ENCODE data around the gene TPM4. TPM values are rescaled to one million over a fixed set of nuclear protein-coding genes. Genes with fewer than 3 reads are reported as not detected.

TPM4 gene
- total RNA-seq, 4 donors from 2014 or later, result 293 to 486 (median 418) TPM

DNA sequence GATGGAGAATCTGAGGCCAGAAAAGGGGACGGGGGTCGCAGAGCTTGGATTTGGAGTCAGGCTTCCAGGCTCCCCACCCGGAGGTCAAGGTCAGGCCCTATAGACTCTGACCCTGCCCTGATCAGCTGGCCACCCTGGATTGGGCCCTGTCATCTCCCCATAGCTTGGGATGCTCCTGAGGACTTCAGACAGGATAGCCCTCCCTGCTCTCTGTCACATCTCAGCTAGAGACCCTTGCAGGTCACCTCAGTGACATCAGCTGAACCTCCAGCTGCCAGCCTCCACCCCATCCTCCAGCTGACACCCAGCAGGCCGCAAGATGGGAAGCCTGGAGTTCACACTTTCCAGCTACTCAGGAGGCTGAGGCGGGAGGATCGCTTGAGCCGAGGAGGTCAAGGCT, 2.8 kb upstream of the TPM4 start:
- DNase-seq (ENCODE audit: low spot score), result no peak

DNA sequence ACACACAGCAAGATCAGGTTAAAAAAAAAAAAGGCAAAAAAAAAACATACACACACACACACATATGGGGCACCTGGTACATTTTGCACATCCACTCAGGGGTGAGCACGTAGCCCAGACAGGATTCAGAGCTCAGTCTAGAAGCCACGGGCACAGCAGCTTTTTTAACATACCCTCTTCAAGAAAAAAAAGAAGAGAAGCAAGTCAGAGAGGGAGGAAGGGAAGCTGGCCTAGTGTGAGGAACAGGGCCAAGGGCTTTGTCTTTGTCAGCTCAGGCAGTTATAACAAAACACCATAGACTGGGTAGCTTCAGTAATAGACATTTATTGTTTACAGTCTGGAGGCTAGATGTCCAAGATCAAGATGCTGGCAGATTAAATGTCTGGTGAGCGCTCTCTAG, 2.3 kb upstream of the TPM4 start:
- TF ChIP-seq, protein P1, sequence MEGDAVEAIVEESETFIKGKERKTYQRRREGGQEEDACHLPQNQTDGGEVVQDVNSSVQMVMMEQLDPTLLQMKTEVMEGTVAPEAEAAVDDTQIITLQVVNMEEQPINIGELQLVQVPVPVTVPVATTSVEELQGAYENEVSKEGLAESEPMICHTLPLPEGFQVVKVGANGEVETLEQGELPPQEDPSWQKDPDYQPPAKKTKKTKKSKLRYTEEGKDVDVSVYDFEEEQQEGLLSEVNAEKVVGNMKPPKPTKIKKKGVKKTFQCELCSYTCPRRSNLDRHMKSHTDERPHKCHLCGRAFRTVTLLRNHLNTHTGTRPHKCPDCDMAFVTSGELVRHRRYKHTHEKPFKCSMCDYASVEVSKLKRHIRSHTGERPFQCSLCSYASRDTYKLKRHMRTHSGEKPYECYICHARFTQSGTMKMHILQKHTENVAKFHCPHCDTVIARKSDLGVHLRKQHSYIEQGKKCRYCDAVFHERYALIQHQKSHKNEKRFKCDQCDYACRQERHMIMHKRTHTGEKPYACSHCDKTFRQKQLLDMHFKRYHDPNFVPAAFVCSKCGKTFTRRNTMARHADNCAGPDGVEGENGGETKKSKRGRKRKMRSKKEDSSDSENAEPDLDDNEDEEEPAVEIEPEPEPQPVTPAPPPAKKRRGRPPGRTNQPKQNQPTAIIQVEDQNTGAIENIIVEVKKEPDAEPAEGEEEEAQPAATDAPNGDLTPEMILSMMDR (IDR thresholded peaks at IDR 0.05), result no peak
- ATAC-seq (ENCODE audit: low FRiP score), result no peak
- DNase-seq (ENCODE audit: low spot score), result no peak

More for the DNA sequence above, 2.8 kb upstream of the TPM4 start:
- TF ChIP-seq, protein P1 (IDR thresholded peaks at IDR 0.05), result no peak
- ATAC-seq (ENCODE audit: low FRiP score), result no peak

DNA sequence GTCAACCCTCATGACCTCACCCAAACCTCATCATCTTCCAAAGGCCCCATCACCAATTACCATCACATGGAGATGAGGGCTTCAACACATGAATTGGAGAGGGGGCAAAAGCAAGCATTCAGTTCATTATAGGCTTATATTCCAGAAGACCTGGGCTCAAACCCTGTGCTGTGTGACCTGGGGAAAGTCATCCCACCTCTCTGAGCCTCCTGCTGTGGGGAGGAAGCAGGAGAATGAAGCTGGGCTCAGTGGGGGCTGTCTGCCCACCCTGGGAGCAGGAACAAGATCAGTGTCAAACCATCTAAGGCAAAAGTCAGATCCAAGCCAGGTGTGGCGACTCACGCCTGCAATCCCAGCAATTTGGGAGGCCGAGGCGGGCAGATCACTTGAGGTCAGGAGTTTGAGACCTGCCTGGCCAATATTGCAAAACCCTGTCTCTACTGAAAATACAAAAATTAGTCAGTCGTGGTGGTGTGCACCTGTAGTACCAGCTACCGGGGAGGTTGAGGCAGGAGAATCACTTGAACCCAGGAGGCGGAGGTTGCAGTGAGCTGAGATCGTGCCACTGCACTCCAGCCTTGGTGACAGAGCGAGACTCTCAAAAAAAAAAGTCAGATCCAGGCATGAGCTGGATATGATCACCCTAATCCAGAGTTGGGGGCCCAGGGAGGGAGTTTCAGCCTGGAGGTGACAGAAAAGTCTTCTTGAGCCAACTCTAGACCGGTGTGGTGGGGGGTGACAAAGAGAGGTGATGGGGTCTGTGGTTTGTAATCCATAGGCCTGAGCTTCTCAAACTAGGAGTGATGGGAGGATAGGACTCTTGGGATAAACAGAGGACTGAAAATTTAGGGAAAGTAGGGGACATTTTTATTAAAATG, 1.6 kb upstream of the TPM4 start:
- ATAC-seq (ENCODE audit: low FRiP score) (no peak), DNase-seq (ENCODE audit: low spot score) (no peak)
- TF ChIP-seq, protein P1 (IDR thresholded peaks at IDR 0.05), result no peak

DNA sequence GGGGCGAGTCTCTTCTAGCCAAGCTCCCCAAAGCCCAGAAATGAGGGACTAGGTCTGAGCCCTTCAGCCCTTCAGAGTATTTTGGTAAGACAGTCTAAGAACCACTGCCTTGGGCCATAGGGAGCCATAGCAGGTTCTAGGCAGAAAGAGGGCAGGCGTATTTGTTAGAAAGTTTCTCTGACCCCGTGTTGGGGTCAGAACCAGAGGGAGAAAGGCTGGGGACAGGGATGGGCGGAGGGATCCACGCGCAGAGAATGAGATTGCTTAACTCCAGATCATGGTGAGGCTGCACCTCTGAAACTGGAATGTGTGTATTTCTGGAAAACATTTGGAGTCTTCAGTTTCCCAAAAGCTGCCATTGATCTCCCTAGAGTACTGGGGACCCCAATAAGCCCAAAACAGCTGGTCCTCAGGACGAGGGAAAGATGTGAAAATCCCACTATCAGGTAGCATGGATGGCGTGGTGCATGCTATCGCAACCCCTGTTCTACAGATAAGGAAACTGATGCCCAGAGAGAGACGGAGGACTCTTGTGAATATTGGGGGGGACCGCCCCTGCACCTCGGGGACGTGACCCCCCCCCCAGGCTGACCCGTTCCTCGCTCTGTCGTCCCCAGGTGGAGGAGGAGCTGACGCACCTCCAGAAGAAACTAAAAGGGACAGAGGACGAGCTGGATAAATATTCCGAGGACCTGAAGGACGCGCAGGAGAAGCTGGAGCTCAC, 703 bp upstream of the TPM4 start:
- TF ChIP-seq, protein P1 (IDR thresholded peaks at IDR 0.05), result no peak
- no peak for DNase-seq (ENCODE audit: low spot score)

DNA sequence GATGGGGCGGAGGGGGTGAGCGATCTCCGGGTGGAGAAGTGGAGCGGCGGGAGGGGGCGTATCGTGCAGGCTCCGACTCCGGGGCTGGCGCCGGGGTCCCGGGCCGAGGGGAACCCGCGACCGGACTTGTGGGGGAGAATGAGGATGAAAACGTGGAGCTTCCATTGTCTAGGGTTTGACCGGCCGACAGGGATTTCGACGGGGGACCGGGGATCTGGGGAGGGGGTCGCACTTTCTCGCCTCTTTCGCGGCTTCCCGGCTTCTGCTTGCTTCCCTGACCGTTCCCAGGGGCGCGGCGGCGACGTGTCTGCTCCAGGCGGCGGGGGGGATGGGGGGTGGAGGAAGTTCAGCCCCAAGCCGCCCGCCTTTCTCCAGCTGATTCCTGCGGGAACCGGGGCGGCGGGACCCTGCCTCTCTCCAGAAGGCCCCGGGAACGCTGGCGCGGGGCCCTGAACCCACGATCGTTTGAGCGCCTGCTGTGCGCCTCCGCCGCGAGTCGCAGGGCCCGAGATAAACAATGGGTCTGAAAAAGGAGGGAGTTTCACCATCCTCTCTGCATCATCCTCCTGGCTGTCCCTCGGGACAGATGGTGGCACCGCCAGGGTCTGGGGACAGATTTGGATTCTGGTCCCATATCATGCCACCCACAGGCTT, 790 bp downstream of the TPM4 start:
- TF ChIP-seq, protein P1 (IDR thresholded peaks at IDR 0.05), result no peak
- DNase-seq (ENCODE audit: low spot score) (no peak), ATAC-seq (ENCODE audit: low FRiP score) (no peak)

More for the DNA sequence above, 703 bp upstream of the TPM4 start:
- ATAC-seq (ENCODE audit: low FRiP score), result no peak

DNA sequence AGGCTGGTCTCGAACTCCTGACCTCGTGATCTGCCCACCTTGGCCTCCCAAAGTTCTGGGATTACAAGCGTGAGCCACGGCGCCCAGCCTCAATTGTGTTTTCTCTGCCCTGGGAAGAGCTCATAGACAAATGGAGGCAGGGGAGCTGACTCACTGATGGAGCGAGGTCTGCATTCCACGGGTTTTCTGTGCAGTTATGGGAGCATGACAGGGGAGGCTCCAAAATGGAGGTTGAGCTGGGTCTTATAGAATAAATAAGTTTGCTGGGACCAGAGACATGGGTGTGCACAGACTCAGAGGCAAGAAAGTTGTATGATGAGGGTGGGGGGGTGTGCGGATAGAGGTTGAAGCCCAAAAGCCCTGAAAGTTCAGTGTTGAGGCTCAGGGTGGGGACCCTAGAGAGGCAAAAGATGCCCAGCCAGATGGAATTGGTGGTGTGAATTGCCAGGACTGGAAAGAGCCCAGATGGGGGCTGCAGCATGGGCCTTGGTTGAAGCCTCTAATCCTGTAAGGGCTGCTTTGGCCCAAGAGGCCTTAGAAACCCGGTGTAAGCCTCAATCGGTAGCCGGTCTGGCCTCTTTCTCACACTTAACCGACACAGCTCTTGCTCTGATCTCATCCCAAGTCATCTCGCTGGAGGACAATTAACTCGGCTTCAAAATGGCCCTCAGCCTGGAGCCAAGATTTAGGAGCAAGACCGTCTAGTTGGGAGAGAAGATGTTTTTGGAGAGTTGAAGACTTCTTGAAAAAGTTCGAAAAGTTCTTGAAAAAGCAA, 1.9 kb downstream of the TPM4 start:
- TF ChIP-seq, protein P1 (IDR thresholded peaks at IDR 0.05), result no peak
- DNase-seq (ENCODE audit: low spot score) (no peak), ATAC-seq (ENCODE audit: low FRiP score) (no peak)

Data from omental fat pad (tissue), 4 donors.